Endothelial cell of umbilical vein (primary cell): ENCODE measurements around the gene FSTL4.

Source experiments
- CTCF ChIP-seq, 2 donors: IDR thresholded peaks; 1 replicate in 1 of 2; 2 replicates in 1 of 2; pipeline ENCODE4 v1.5.1; 2011; ENCODE audit warnings: low read length in 2 of 2, mild to moderate bottlenecking in 2 of 2, moderate library complexity in 2 of 2, control low read depth in 1 of 2, inconsistent platforms in 1 of 2, low read depth in 1 of 2; ENCODE audit not compliant: insufficient read depth in 1 of 2; ENCODE audit errors: extremely low read depth in 1 of 2
- POLR2A ChIP-seq: IDR thresholded peaks from 2 replicates; pipeline ENCODE4 v1.6.1; 2012; ENCODE audit warnings: low read depth, mild to moderate bottlenecking, control low read depth, low read length

DNA sequence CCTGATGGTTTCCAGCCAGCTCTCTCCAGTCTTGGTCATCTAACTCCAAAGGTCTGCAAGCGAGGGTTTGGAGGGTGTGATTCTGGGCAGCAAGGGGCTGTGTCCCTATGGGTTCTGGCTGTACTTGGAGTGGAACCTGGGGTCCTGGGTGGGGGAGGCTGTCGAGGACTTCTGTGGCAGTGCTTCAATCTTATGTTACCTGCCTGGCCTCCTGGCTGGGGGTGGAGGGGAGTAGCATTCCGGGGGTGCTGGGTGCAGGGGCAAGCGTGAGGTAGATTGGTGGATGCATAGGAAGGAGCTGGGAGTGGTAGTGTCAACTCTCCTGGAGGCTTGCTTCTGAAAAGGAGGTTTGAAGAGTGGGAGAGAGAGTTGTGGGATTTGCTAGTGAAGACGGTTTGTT lies 417.1 kb downstream of the FSTL4 start:
- no peak for TF ChIP-seq CTCF (IDR thresholded peaks at IDR 0.05; ENCODE audit: extremely low read depth in 1 of 2, insufficient read depth in 1 of 2, low read depth in 1 of 2, low read length in 2 of 2)
- no peak for TF ChIP-seq POLR2A
